ENCODE data around the gene SERPINA12. TPM values are rescaled to one million over a fixed set of nuclear protein-coding genes. Genes with fewer than 3 reads are reported as not detected.

The SERPINA12 gene
- total and polyA plus RNA-seq, 7 experiments from 2014 or later, result not detected

GRCh38 chr14:94476023-94476422 lies 33.2 kb downstream of the SERPINA12 start, which contains the start of gene SERPINA9:
Gene SERPINA9, minus strand, starts transcription at chr14:94476197. Its CDS starts 6,357 bp downstream, at chr14:94469840.
- H3K27ac Mint-ChIP-seq, result no peak within 1 kb of the TSS
- no peak for ATAC-seq
- H3K4me3 Mint-ChIP-seq, result no peak within 1 kb of the TSS
- ChIA-PET CTCF (interaction anchor here (1.2 kb wide), 1 partner anchor 9 kb away, joined by 4 read pairs; no protein-coding TSS in a partner anchor), POLR2A (no interaction called here)
- H3K9me3 Mint-ChIP-seq, result peaks cover 0 to 32% (median 16%) of the 10 kb centered on the region in 11 donors
- peaks cover 0 to 9% (median 0%) of the 10 kb centered on the region in 3 experiments for H3K9me3 ChIP-seq (ENCODE audit: control insufficient read depth in 2 of 3, low read length in 3 of 3)
- H3K4me1 Mint-ChIP-seq, result no peaks in the 10 kb centered on the region
- intact Hi-C loops (cut with micrococcal nuclease), result no loop called here
- H3K36me3 ChIP-seq (ENCODE audit: control insufficient read depth in 2 of 3, insufficient read depth in 3 of 3, low read length in 3 of 3), result no peaks in the 10 kb centered on the region
- no peak within 1 kb of the TSS for H3K4me3 ChIP-seq (ENCODE audit: low read length)
- no peaks in the 10 kb centered on the region for H3K27me3 ChIP-seq (ENCODE audit: control insufficient read depth in 2 of 2, insufficient read depth in 2 of 2, low read length in 2 of 2)
- no peak within 1 kb of the TSS for H3K27ac ChIP-seq (ENCODE audit: low read depth, low read length)
- DNase-seq, result no peak
- H3K4me1 ChIP-seq (ENCODE audit: control insufficient read depth in 2 of 2, insufficient read depth in 2 of 2, low read length in 2 of 2), result no peaks in the 10 kb centered on the region
- peaks cover 0 to 14% (median 11%) of the 10 kb centered on the region in 5 donors for H3K27me3 Mint-ChIP-seq
- peaks cover 0 to 9% (median 0%) of the 10 kb centered on the region in 5 donors for H3K36me3 Mint-ChIP-seq

- no peaks in the 10 kb centered on the region for H3K36me3 ChIP-seq (ENCODE audit: control insufficient read depth in 2 of 3, insufficient read depth in 3 of 3, low read length in 3 of 3)
- H3K36me3 Mint-ChIP-seq, result peaks cover 0 to 9% (median 0%) of the 10 kb centered on the region in 5 donors
- no peak overlapping the region for H3K4me3 ChIP-seq (ENCODE audit: low read length)
- ChIA-PET CTCF (interaction anchor here (1.2 kb wide), 1 partner anchor 10 kb away, joined by 4 read pairs; no protein-coding TSS in a partner anchor), POLR2A (no interaction called here)
- H3K4me1 Mint-ChIP-seq, result no peaks in the 10 kb centered on the region
- H3K27ac ChIP-seq (ENCODE audit: low read depth, low read length), result no peak overlapping the region
- intact Hi-C loops (cut with micrococcal nuclease), result no loop called here
- peaks cover 0 to 24% (median 14%) of the 10 kb centered on the region in 11 donors for H3K9me3 Mint-ChIP-seq
- H3K27ac Mint-ChIP-seq, result no peak overlapping the region
- no peak overlapping the region for H3K4me3 Mint-ChIP-seq
- H3K9me3 ChIP-seq (ENCODE audit: control insufficient read depth in 2 of 3, low read length in 3 of 3), result peaks cover 0 to 5% (median 0%) of the 10 kb centered on the region in 3 experiments
- ATAC-seq (no peak), DNase-seq (no peak)
- H3K4me1 ChIP-seq (ENCODE audit: control insufficient read depth in 2 of 2, insufficient read depth in 2 of 2, low read length in 2 of 2), result no peaks in the 10 kb centered on the region
- H3K27me3 ChIP-seq (ENCODE audit: control insufficient read depth in 2 of 2, insufficient read depth in 2 of 2, low read length in 2 of 2), result no peaks in the 10 kb centered on the region
- H3K27me3 Mint-ChIP-seq, result peaks cover 0 to 14% (median 6%) of the 10 kb centered on the region in 5 donors
Observed at GRCh38 chr14:94474581-94475031, 34.7 kb downstream of the SERPINA12 start.

GRCh38 chr14:94473666-94474410 lies 35.4 kb downstream of the SERPINA12 start:
- peaks cover 0 to 17% (median 10%) of the 10 kb centered on the region in 11 donors for H3K9me3 Mint-ChIP-seq
- Histone ChIP-seq H3K27me3 (ENCODE audit: control insufficient read depth in 2 of 2, insufficient read depth in 2 of 2, low read length in 2 of 2) (no peaks in the 10 kb centered on the region), H3K27ac (ENCODE audit: low read depth, low read length) (no peak overlapping the region), H3K4me1 (ENCODE audit: control insufficient read depth in 2 of 2, insufficient read depth in 2 of 2, low read length in 2 of 2) (no peaks in the 10 kb centered on the region), H3K9me3 (ENCODE audit: control insufficient read depth in 2 of 3, low read length in 3 of 3) (peaks cover 0 to 4% (median 0%) of the 10 kb centered on the region in 3 experiments), H3K36me3 (ENCODE audit: control insufficient read depth in 2 of 3, insufficient read depth in 3 of 3, low read length in 3 of 3) (no peaks in the 10 kb centered on the region), H3K4me3 (ENCODE audit: low read length) (no peak overlapping the region)
- no peaks in the 10 kb centered on the region for H3K4me1 Mint-ChIP-seq
- ATAC-seq, result no peak
- H3K4me3 Mint-ChIP-seq, result no peak overlapping the region
- H3K27ac Mint-ChIP-seq, result no peak overlapping the region
- intact Hi-C loops (cut with micrococcal nuclease), result no loop called here
- peaks cover 0 to 8% (median 0%) of the 10 kb centered on the region in 5 donors for H3K36me3 Mint-ChIP-seq
- H3K27me3 Mint-ChIP-seq, result peaks cover 0 to 20% (median 5%) of the 10 kb centered on the region in 5 donors
- DNase-seq, result no peak
- ChIA-PET POLR2A (no interaction called here), CTCF (no interaction called here)

- no peaks in the 10 kb centered on the region for H3K36me3 ChIP-seq (ENCODE audit: control insufficient read depth in 2 of 3, insufficient read depth in 3 of 3, low read length in 3 of 3)
- H3K4me1 Mint-ChIP-seq, result no peaks in the 10 kb centered on the region
- no peak overlapping the region for H3K4me3 Mint-ChIP-seq
- H3K9me3 Mint-ChIP-seq, result peaks cover 0 to 9% (median 5%) of the 10 kb centered on the region in 11 donors
- H3K27me3 ChIP-seq (ENCODE audit: control insufficient read depth in 2 of 2, insufficient read depth in 2 of 2, low read length in 2 of 2), result no peaks in the 10 kb centered on the region
- H3K36me3 Mint-ChIP-seq, result peaks cover 0 to 4% (median 0%) of the 10 kb centered on the region in 5 donors
- CTCF ChIA-PET, result no interaction called here
- no peaks in the 10 kb centered on the region for H3K9me3 ChIP-seq (ENCODE audit: control insufficient read depth in 2 of 3, low read length in 3 of 3)
- no peak for DNase-seq
- no peaks in the 10 kb centered on the region for H3K4me1 ChIP-seq (ENCODE audit: control insufficient read depth in 2 of 2, insufficient read depth in 2 of 2, low read length in 2 of 2)
- no peak overlapping the region for H3K27ac Mint-ChIP-seq
- peaks cover 0 to 25% (median 9%) of the 10 kb centered on the region in 5 donors for H3K27me3 Mint-ChIP-seq
- no peak overlapping the region for H3K4me3 ChIP-seq (ENCODE audit: low read length)
- POLR2A ChIA-PET, result no interaction called here
- intact Hi-C loops (cut with micrococcal nuclease), result no loop called here
- no peak overlapping the region for H3K27ac ChIP-seq (ENCODE audit: low read depth, low read length)
- no peak for ATAC-seq
Observed at GRCh38 chr14:94472842-94473241, 36.4 kb downstream of the SERPINA12 start.

- ATAC-seq (no peak), DNase-seq (no peak)
- no peaks in the 10 kb centered on the region for H3K9me3 ChIP-seq (ENCODE audit: control insufficient read depth in 2 of 3, low read length in 3 of 3)
- H3K4me1 Mint-ChIP-seq, result no peaks in the 10 kb centered on the region
- H3K4me3 ChIP-seq (ENCODE audit: low read length), result no peak overlapping the region
- no peak overlapping the region for H3K27ac Mint-ChIP-seq
- POLR2A ChIA-PET, result no interaction called here
- CTCF ChIA-PET, result no interaction called here
- H3K9me3 Mint-ChIP-seq, result peaks cover 0 to 14% (median 6%) of the 10 kb centered on the region in 11 donors
- peaks cover 0 to 4% (median 0%) of the 10 kb centered on the region in 5 donors for H3K36me3 Mint-ChIP-seq
- no peak overlapping the region for H3K4me3 Mint-ChIP-seq
- H3K27me3 Mint-ChIP-seq, result peaks cover 0 to 42% (median 14%) of the 10 kb centered on the region in 5 donors
- intact Hi-C loops (cut with micrococcal nuclease), result no loop called here
- no peak overlapping the region for H3K27ac ChIP-seq (ENCODE audit: low read depth, low read length)
- no peaks in the 10 kb centered on the region for H3K36me3 ChIP-seq (ENCODE audit: control insufficient read depth in 2 of 3, insufficient read depth in 3 of 3, low read length in 3 of 3)
- no peaks in the 10 kb centered on the region for H3K4me1 ChIP-seq (ENCODE audit: control insufficient read depth in 2 of 2, insufficient read depth in 2 of 2, low read length in 2 of 2)
- H3K27me3 ChIP-seq (ENCODE audit: control insufficient read depth in 2 of 2, insufficient read depth in 2 of 2, low read length in 2 of 2), result no peaks in the 10 kb centered on the region
Observed at GRCh38 chr14:94471045-94471444, 38.2 kb downstream of the SERPINA12 start.

GRCh38 chr14:94470311-94470710 lies 39.0 kb downstream of the SERPINA12 start:
- ATAC-seq (no peak), DNase-seq (no peak)
- CTCF ChIA-PET, result no interaction called here
- H3K9me3 ChIP-seq (ENCODE audit: control insufficient read depth in 2 of 3, low read length in 3 of 3), result no peaks in the 10 kb centered on the region
- no peak overlapping the region for H3K27ac Mint-ChIP-seq
- no peaks in the 10 kb centered on the region for H3K4me1 ChIP-seq (ENCODE audit: control insufficient read depth in 2 of 2, insufficient read depth in 2 of 2, low read length in 2 of 2)
- no peak overlapping the region for H3K27ac ChIP-seq (ENCODE audit: low read depth, low read length)
- peaks cover 0 to 7% (median 0%) of the 10 kb centered on the region in 5 donors for H3K36me3 Mint-ChIP-seq
- H3K4me3 ChIP-seq (ENCODE audit: low read length), result no peak overlapping the region
- H3K4me3 Mint-ChIP-seq, result no peak overlapping the region
- peaks cover 0 to 45% (median 14%) of the 10 kb centered on the region in 5 donors for H3K27me3 Mint-ChIP-seq
- no peaks in the 10 kb centered on the region for H3K36me3 ChIP-seq (ENCODE audit: control insufficient read depth in 2 of 3, insufficient read depth in 3 of 3, low read length in 3 of 3)
- no peaks in the 10 kb centered on the region for H3K27me3 ChIP-seq (ENCODE audit: control insufficient read depth in 2 of 2, insufficient read depth in 2 of 2, low read length in 2 of 2)
- H3K4me1 Mint-ChIP-seq, result no peaks in the 10 kb centered on the region
- POLR2A ChIA-PET, result no interaction called here
- peaks cover 0 to 18% (median 9%) of the 10 kb centered on the region in 11 donors for H3K9me3 Mint-ChIP-seq
- intact Hi-C loops (cut with micrococcal nuclease), result no loop called here
